KOPT-K1 (cell line): ENCODE measurements around the gene MRFAP1.

Experiments
- H3K27ac ChIP-seq: fragments of 200-600 bp; sonication (generic); 2 replicates; pipeline ENCODE4 v1.5.1; 2016; ENCODE audit warnings: antibody characterized with exemption, mild to moderate bottlenecking, low read depth, low read length; ENCODE audit not compliant: poor library complexity, severe bottlenecking
- H3K36me3 ChIP-seq: fragments of 200-600 bp; sonication (generic); 2 replicates; pipeline ENCODE4 v1.5.1; 2017; ENCODE audit warnings: antibody characterized with exemption, mild to moderate bottlenecking, low read length, moderate library complexity; ENCODE audit not compliant: insufficient read depth
- H3K9me3 ChIP-seq: fragments of 200-600 bp; sonication (generic); 2 replicates; pipeline ENCODE4 v1.5.1; 2017; ENCODE audit warnings: antibody characterized with exemption, low read length, mild to moderate bottlenecking; ENCODE audit not compliant: insufficient read depth, poor library complexity, severe bottlenecking

Gene MRFAP1

GRCh38 chr4:6605605-6606004 is 34.9 kb upstream of the MRFAP1 start:
- Histone ChIP-seq H3K27ac (no peak overlapping the region), H3K36me3 (peaks cover 71% of the 10 kb centered on the region), H3K9me3 (peaks cover 8% of the 10 kb centered on the region)

DNA sequence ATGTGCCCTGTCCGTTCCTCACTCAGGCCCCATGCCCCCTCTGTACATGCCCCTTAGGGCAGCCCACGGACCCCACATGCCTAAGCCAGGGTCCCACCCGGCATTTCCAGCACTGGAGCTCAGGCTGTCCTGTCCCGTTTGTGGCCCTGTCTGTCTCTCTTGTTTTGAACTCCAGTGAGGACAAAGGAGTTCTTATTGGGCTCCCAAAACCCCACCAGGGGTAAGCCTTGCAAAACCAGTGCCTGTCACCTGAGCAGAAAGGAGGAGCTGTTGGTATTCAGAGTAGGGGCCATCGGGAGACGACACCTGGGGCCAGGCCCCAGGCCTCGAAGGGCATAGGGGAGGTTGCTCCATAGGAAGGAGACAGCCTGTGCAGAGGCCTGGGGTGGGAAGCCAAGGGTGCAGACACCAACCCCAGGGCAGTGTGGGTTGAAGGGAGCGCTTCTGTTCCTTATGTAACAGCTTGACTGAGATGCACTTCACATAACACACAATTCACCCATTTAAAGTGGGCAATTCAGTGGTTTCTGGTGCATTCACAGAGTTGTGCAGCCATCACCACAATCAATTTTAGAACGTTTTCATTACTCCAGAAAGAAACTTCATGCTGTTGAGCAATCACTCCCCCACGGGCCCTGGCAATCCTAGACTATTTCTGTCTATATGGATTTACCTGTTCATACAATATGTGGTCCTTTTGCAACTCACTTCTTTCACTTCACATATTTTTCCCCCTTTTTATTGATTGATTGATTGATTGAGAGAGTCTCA is 33.8 kb upstream of the MRFAP1 start:
- peaks cover 8% of the 10 kb centered on the region for H3K9me3 ChIP-seq
- H3K36me3 ChIP-seq, result peaks cover 79% of the 10 kb centered on the region
- no peak overlapping the region for H3K27ac ChIP-seq

- Histone ChIP-seq H3K27ac (peak overlapping the region; percentile 72), H3K9me3 (peaks cover 8% of the 10 kb centered on the region), H3K36me3 (peaks cover 87% of the 10 kb centered on the region)
Measured at GRCh38 chr4:6607368-6608055, 33.0 kb upstream of the MRFAP1 start.

DNA sequence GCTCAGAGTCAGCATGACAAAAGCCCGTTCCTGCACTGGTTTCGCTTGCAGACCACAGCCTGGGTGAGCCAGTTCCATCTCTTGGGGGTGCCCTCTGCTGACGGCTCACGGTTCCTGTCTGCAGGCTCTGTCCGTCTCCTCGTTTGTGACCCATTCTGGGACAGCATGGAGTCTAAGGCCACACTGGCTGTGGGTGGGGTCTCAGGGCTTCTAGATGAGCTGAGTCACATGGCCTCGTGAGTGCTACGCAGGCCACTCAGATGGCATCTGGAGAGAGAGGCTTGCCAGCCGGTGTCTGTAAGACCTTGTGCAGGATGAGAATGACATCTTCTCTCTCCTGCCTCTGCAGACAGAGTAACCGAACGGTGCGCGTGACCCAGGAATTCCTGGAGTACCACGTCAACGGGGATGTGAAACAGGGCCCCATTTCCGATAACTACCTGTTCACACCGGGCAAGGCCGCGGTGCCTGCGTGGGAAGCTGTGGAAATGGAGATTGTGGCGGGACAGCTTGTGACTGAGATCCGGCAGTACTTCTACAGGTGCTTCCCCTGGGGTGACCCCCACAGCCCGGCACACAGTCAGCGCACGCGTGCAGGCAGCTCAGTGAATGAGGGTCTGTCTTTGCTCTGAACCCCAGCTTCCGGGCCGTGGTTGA is 31.6 kb upstream of the MRFAP1 start:
- peaks cover 8% of the 10 kb centered on the region for H3K9me3 ChIP-seq
- peak overlapping the region; percentile 72 for H3K27ac ChIP-seq
- peaks cover 87% of the 10 kb centered on the region for H3K36me3 ChIP-seq

DNA sequence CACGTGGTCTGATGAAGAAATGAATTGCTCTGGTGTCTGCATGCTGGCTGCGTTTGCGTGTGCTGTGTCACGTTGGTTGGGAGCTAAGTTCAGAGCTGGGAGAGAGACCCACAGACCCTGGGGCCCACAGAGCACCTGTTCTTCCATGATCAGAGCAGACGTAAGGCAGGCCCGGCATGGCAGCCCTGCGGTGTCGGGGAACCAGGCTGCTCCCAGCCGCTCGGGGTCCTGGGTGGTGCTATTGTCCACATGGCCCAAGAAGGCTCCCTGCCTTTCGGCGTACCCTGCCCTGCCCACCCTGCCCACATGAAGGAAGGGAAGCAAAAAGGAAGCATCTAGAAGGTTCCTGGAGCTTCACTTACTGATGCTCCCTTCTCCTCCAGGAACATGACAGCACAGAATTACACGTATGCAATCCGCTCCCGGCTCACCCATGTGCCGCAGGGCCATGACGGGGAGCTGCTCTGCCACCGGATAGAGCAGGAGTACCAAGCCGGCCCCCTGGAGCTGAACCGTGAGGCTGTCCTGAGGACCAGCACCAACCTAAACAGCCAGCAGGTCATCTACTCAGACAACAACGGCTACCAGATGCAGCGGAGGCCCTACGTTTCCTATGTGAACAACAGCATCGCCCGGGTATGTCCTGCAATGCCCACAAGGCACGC is 30.9 kb upstream of the MRFAP1 start:
- H3K36me3 ChIP-seq, result peaks cover 92% of the 10 kb centered on the region
- H3K27ac ChIP-seq, result peak overlapping the region; percentile 72
- peaks cover 8% of the 10 kb centered on the region for H3K9me3 ChIP-seq

DNA sequence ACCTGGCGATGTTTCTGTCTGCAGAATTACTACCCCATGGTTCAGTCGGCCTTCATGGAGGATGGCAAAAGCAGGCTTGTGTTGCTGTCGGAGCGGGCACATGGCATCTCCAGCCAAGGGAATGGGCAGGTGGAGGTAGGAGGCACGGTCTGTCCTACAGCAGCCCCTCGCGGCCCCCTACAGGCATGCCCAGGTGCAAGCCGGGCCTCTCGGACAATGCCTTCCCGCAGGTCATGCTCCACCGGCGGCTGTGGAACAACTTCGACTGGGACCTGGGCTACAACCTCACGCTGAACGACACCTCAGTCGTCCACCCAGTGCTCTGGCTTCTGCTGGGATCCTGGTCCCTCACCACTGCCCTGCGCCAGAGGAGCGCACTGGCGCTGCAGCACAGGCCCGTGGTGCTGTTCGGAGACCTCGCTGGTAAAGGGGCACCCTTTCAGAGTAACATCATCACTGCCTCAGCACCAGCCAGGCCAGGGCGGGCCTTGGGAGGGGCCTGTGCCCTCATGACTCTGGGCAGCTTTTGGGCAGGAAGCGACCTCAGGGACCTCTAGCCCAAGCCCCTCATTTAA is 29.5 kb upstream of the MRFAP1 start:
- H3K27ac ChIP-seq, result peak overlapping the region; percentile 9
- H3K9me3 ChIP-seq, result no peaks in the 10 kb centered on the region
- H3K36me3 ChIP-seq, result peaks cover 92% of the 10 kb centered on the region

GRCh38 chr4:6612961-6613675 is 27.4 kb upstream of the MRFAP1 start:
- peaks cover 94% of the 10 kb centered on the region for H3K36me3 ChIP-seq
- H3K9me3 ChIP-seq, result no peaks in the 10 kb centered on the region
- no peak overlapping the region for H3K27ac ChIP-seq

- peaks cover 95% of the 10 kb centered on the region for H3K36me3 ChIP-seq
- no peak overlapping the region for H3K27ac ChIP-seq
- no peaks in the 10 kb centered on the region for H3K9me3 ChIP-seq
Measured at GRCh38 chr4:6613676-6614651, 26.5 kb upstream of the MRFAP1 start.

DNA sequence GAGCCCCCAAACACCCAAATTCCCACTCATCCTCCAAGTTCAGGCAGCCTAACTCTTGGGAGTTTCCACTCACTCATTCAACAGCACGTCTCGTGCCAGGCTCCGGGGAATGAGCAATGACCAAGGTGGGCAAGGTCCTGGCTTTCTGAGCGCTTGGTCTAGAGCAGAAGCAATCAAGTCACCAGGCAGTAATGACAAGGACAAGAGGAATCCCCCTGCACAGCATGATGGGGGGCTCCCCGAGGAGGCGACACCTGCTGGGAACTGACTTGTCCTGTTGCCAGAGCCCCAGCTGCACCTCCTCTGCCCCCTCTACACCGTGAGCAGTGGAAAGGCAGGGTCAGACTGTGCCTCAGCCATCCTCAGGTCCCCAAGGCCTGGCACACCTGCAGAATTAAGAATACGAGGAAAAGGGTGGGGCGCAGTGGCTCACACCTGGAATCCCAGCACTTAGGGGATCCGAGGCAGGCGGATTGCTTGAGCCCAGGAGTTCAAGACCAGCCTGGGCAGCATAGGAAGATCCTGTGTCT is 25.7 kb upstream of the MRFAP1 start:
- Histone ChIP-seq H3K27ac (no peak overlapping the region), H3K36me3 (peaks cover 96% of the 10 kb centered on the region), H3K9me3 (no peaks in the 10 kb centered on the region)

DNA sequence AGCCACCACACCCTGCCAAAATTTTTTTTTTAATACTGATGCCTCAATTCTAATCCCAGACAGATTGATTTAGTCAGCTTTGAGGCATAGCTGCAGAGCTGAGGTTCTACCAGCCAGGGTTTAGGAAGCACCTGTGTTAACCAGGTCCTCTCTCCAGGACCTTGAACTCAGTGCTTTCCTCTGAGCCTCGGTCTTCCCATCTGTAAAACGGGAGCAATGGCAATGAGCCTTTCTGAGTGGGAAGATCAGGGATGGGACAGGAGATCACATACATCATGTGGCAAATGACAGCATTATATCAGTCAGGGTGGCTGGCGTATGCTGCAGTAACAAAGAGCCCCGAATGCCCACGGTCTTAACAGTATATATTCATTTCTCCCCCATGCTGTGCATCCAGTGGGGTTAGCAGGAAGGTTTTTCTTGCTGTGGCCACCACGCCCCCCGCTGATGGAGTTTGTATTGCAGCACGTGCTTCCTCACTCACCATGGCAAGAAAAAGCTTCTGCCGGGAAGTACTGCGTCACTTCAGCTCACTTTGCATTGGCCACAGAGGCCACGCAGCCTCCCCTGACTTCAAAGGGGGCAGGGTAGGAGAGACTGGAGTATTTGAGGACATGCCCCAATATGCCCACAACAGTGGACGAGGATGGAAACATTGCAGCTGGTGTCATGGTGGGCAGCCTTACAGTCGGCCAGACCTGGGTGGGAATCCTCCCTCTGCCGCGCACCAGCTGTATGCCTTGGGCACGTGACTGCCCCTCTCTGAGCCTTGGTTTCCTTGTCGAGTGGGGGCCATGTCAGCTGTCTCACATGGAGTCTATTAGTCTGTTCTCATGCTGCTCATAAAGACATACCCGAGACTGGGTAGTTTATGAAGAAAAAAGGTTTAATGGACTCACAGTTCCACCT is 24.1 kb upstream of the MRFAP1 start:
- Histone ChIP-seq H3K36me3 (peaks cover 90% of the 10 kb centered on the region), H3K9me3 (no peaks in the 10 kb centered on the region), H3K27ac (no peak overlapping the region)

DNA sequence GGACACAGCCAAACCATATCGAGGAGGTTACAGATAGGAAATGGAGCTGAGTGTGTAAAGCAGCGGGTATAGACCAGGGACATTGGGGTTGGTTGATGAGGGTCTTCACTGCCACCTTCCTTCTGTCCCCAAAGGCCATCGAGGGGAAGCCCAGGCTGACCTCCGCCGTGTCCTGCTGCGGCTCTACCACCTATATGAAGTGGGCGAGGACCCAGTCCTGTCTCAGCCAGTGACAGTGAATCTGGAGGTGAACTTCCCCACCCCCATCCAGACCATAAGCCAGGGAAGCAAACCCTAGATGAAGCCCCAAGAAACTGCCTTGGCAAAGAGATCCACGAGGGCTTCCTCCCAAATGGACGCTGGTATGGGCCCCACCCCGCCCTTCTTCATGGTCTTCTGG is 23.2 kb upstream of the MRFAP1 start:
- no peak overlapping the region for H3K27ac ChIP-seq
- H3K9me3 ChIP-seq, result no peaks in the 10 kb centered on the region
- peaks cover 83% of the 10 kb centered on the region for H3K36me3 ChIP-seq

GRCh38 chr4:6618386-6619115 is 21.9 kb upstream of the MRFAP1 start:
- Histone ChIP-seq H3K27ac (no peak overlapping the region), H3K9me3 (no peaks in the 10 kb centered on the region), H3K36me3 (peaks cover 72% of the 10 kb centered on the region)
